Neural progenitor cell (in vitro differentiated cells): ENCODE data around the gene GPR61. TPM values are rescaled to one million over a fixed set of nuclear protein-coding genes. Genes with fewer than 3 reads are reported as not detected.

Experiments used
- DNase-seq: peaks from one replicate; pipeline ENCODE4 v3.0.0-alpha.2; 2016; ENCODE audit warnings: low spot score
- H2AFZ ChIP-seq: fragments of 200-600 bp; sonication (generic); replicated peaks from 2 replicates; pipeline ENCODE4 v1.6.1; 2016; ENCODE audit warnings: antibody characterized with exemption
- H3F3A ChIP-seq: fragments of 200-600 bp; sonication (generic); 2 replicates; pipeline ENCODE4 v1.6.1; 2016; ENCODE audit warnings: antibody characterized with exemption, low read depth
- H3K27ac ChIP-seq: fragments of 200-600 bp; sonication (generic); 2 replicates; pipeline ENCODE4 v1.5.1; 2016; ENCODE audit warnings: mild to moderate bottlenecking
- H3K27me3 ChIP-seq: fragments of 200-600 bp; sonication (generic); 2 replicates; pipeline ENCODE4 v1.6.1; 2016; ENCODE audit warnings: mild to moderate bottlenecking, moderate library complexity
- H3K36me3 ChIP-seq: fragments of 200-600 bp; sonication (generic); 2 replicates; pipeline ENCODE4 v1.5.1; 2016
- H3K4me1 ChIP-seq: fragments of 200-600 bp; sonication (generic); 2 replicates; pipeline ENCODE4 v1.6.1; 2016; ENCODE audit warnings: mixed run types
- H3K4me2 ChIP-seq: fragments of 200-600 bp; sonication (generic); 2 replicates; pipeline ENCODE4 v1.6.1; 2016
- H3K4me3 ChIP-seq: fragments of 200-600 bp; sonication (generic); 2 replicates; pipeline ENCODE4 v1.5.1; 2016
- H3K79me2 ChIP-seq: fragments of 200-600 bp; sonication (generic); 2 replicates; pipeline ENCODE4 v1.6.1; 2016; ENCODE audit warnings: low read depth
- H3K9ac ChIP-seq: fragments of 200-600 bp; sonication (generic); 2 replicates; pipeline ENCODE4 v1.6.1; 2016
- H3K9me3 ChIP-seq: fragments of 200-600 bp; sonication (generic); 2 replicates; pipeline ENCODE4 v1.5.1; 2016; ENCODE audit warnings: low read depth
- H4K20me1 ChIP-seq: fragments of 200-600 bp; sonication (generic); 2 replicates; pipeline ENCODE4 v1.6.1; 2016; ENCODE audit warnings: low read depth
- H3K27ac Mint-ChIP-seq: 3 replicates; pipeline ENCODE4 v1.8.0; 2021; ENCODE audit warnings: mixed read lengths
- H3K27me3 Mint-ChIP-seq: 2 replicates; pipeline ENCODE4 v1.8.0; 2022; ENCODE audit warnings: low read depth, mild to moderate bottlenecking, inconsistent platforms, moderate library complexity, mixed read lengths; ENCODE audit not compliant: insufficient read depth
- H3K36me3 Mint-ChIP-seq: 3 replicates; pipeline ENCODE4 v1.8.0; 2021; ENCODE audit warnings: mixed read lengths
- H3K4me1 Mint-ChIP-seq: 3 replicates; pipeline ENCODE4 v1.8.0; 2021; ENCODE audit warnings: mixed read lengths
- H3K4me3 Mint-ChIP-seq: 3 replicates; pipeline ENCODE4 v1.8.0; 2021; ENCODE audit warnings: mild to moderate bottlenecking, moderate library complexity, mixed read lengths
- H3K9me3 Mint-ChIP-seq: 3 replicates; pipeline ENCODE4 v1.8.0; 2020; ENCODE audit warnings: mixed read lengths
- CTCF ChIP-seq: fragments of 200-600 bp; sonication (generic); IDR thresholded peaks from 2 replicates; pipeline ENCODE4 v1.5.1; 2017; ENCODE audit warnings: antibody characterized with exemption, mild to moderate bottlenecking
- EZH2 ChIP-seq: fragments of 200-600 bp; sonication (generic); IDR thresholded peaks from 2 replicates; pipeline ENCODE4 v1.6.1; 2017; ENCODE audit warnings: antibody characterized with exemption, mild to moderate bottlenecking, moderate library complexity
- EZH2phosphoT487 ChIP-seq: fragments of 200-600 bp; sonication (generic); IDR thresholded peaks from 2 replicates; pipeline ENCODE4 v1.6.1; 2017; ENCODE audit warnings: antibody characterized with exemption
- total RNA-seq: library from RNA; depleted of rRNA; stranded (reverse); fragments of >200 nt; gene quantifications from 2 replicates; pipeline ENCODE4 v1.2.3, GENCODE V29; 2015; ENCODE audit warnings: low replicate concordance

The GPR61 gene
- total RNA-seq, 1 donor from 2014 or later = 0.71 TPM

- Histone ChIP-seq H3K79me2 (peaks cover 6% of the 10 kb centered on the region), H3K4me3 (peak within 1 kb of the TSS; percentile 73), H3K9me3 (no peaks in the 10 kb centered on the region), H3K4me2 (peak within 1 kb of the TSS; percentile 73), H2AFZ (peak within 1 kb of the TSS; percentile 89), H3K27ac (no peak within 1 kb of the TSS), H3K4me1 (peaks cover 20% of the 10 kb centered on the region), H3F3A (peaks cover 31% of the 10 kb centered on the region), H3K36me3 (no peaks in the 10 kb centered on the region), H3K9ac (no peak within 1 kb of the TSS), H3K27me3 (no peaks in the 10 kb centered on the region), H4K20me1 (peaks cover 4% of the 10 kb centered on the region)
- TF ChIP-seq EZH2phosphoT487 (no peak), CTCF (peak; percentile 93)
- Mint-ChIP-seq H3K4me1 (peaks cover 26% of the 10 kb centered on the region), H3K36me3 (peaks cover 7% of the 10 kb centered on the region), H3K4me3 (peak within 1 kb of the TSS; percentile 94), H3K27me3 (peaks cover 9% of the 10 kb centered on the region), H3K9me3 (no peaks in the 10 kb centered on the region), H3K27ac (no peak within 1 kb of the TSS)
- DNase-seq = peak; percentile 93
Measured at GRCh38 chr1:109493805-109494539, 45.7 kb upstream of the GPR61 start, which contains the start of gene CYB561D1. TSS of gene CYB561D1 (plus strand) at chr1:109494094. CDS start at chr1:109494140, 46 bp downstream.

- Mint-ChIP-seq H3K9me3 (no peaks in the 10 kb centered on the region), H3K4me1 (peaks cover 43% of the 10 kb centered on the region), H3K4me3 (peak overlapping the region; percentile 94), H3K27ac (no peak overlapping the region), H3K27me3 (peaks cover 5% of the 10 kb centered on the region), H3K36me3 (peaks cover 5% of the 10 kb centered on the region)
- DNase-seq = no peak
- H2AFZ ChIP-seq = no peak overlapping the region
- no peak overlapping the region for H3K27ac ChIP-seq
- no peak overlapping the region for H3K9ac ChIP-seq
- H3K4me3 ChIP-seq = no peak overlapping the region
- TF ChIP-seq EZH2phosphoT487 (no peak), EZH2 (no peak), CTCF (no peak)
- H3K79me2 ChIP-seq = peaks cover 6% of the 10 kb centered on the region
- H3K4me1 ChIP-seq = peaks cover 20% of the 10 kb centered on the region
- H3K9me3 ChIP-seq = no peaks in the 10 kb centered on the region
- H3K27me3 ChIP-seq = no peaks in the 10 kb centered on the region
- no peaks in the 10 kb centered on the region for H3K36me3 ChIP-seq
- H3F3A ChIP-seq = peaks cover 37% of the 10 kb centered on the region
- peaks cover 7% of the 10 kb centered on the region for H4K20me1 ChIP-seq
- no peak overlapping the region for H3K4me2 ChIP-seq
Measured at GRCh38 chr1:109495738-109496137, 43.9 kb upstream of the GPR61 start.

- Histone ChIP-seq H4K20me1 (peaks cover 7% of the 10 kb centered on the region), H3K27me3 (no peaks in the 10 kb centered on the region), H3K4me2 (peak overlapping the region; percentile 71), H3K36me3 (no peaks in the 10 kb centered on the region), H3K9me3 (no peaks in the 10 kb centered on the region), H3K79me2 (peaks cover 6% of the 10 kb centered on the region), H3K9ac (peak overlapping the region; percentile 27), H3K27ac (peak overlapping the region; percentile 67), H3K4me3 (peak overlapping the region; percentile 15), H3F3A (peaks cover 37% of the 10 kb centered on the region), H2AFZ (no peak overlapping the region), H3K4me1 (peaks cover 20% of the 10 kb centered on the region)
- TF ChIP-seq EZH2 (no peak), CTCF (no peak)
- DNase-seq = peak; percentile 49
- Mint-ChIP-seq H3K27me3 (peaks cover 5% of the 10 kb centered on the region), H3K36me3 (peaks cover 5% of the 10 kb centered on the region), H3K27ac (no peak overlapping the region), H3K9me3 (no peaks in the 10 kb centered on the region), H3K4me3 (no peak overlapping the region), H3K4me1 (peaks cover 61% of the 10 kb centered on the region)
Measured at GRCh38 chr1:109497449-109498160, 42.1 kb upstream of the GPR61 start.
